MCF 10A (cell line): Measurements from ENCODE around the gene PDCD1. TPM values are rescaled to one million over a fixed set of nuclear protein-coding genes. Genes with fewer than 3 reads are reported as not detected.

Source experiments
- total RNA-seq: library from RNA; stranded (reverse); gene quantifications from 2 replicates; pipeline ENCODE4 v1.2.3, GENCODE V29; 2022

The PDCD1 gene
- total RNA-seq, 1 experiment from 2014 or later, result not detected

Other genes starting within 250 kb of the PDCD1 start
- gene THAP4, start 221.7 kb downstream of the PDCD1 start, total RNA-seq, result 64.5 and 91.8 TPM in 2 replicates
- gene ATG4B, start 221.2 kb downstream of the PDCD1 start, total RNA-seq, result 70.9 and 72.8 TPM in 2 replicates
- gene DTYMK, start 172.1 kb downstream of the PDCD1 start, total RNA-seq, result 38.2 and 66.3 TPM in 2 replicates
- 27.8 and 35.5 TPM in 2 replicates for gene ING5, start 156.9 kb downstream of the PDCD1 start, total RNA-seq
- gene D2HGDH, start 124.3 kb downstream of the PDCD1 start, total RNA-seq, result 37.5 and 41.5 TPM in 2 replicates
- 0.37 TPM in 1 of 2 replicates, not detected in the other for gene GAL3ST2, start 82.1 kb downstream of the PDCD1 start, total RNA-seq
- gene NEU4, start 49.7 kb downstream of the PDCD1 start, total RNA-seq, result not detected in 2 replicates
- not detected in 2 replicates for gene RTP5, start 10.8 kb upstream of the PDCD1 start, total RNA-seq